Nucleus accumbens (tissue), 56 donors: ENCODE results near the gene CEP55.
A peak's percentile ranks its signal among the peaks of the same experiment; 100 is the strongest.
"Not testable (repeated sequence)": the region's sequence is repeated elsewhere in the genome, so short reads cannot be mapped to it uniquely, and the experiment has no call there.

Experiments
- DNase-seq, 56 donors: peaks; one replicate each; lab custom pipeline; 2025; lab: John Stamatoyannopoulos, UW

Gene CEP55

GRCh38 chr10:93505075-93505474, 8.7 kb downstream of the CEP55 start:
- DNase-seq: no peak

- no peak for DNase-seq
These were observed 13.4 kb downstream of the CEP55 start for GRCh38 chr10:93509816-93510215.

GRCh38 chr10:93512565-93512964, 16.2 kb downstream of the CEP55 start:
- no peak for DNase-seq

GRCh38 chr10:93513091-93513490, 16.7 kb downstream of the CEP55 start:
- no peak for DNase-seq

GRCh38 chr10:93514521-93514920, 18.1 kb downstream of the CEP55 start:
- no peak for DNase-seq

GRCh38 chr10:93515071-93516005, 18.9 kb downstream of the CEP55 start:
- peak in 4 of 56 donors; percentile 4 to 19 (median 9) for DNase-seq

GRCh38 chr10:93516006-93516380, 19.6 kb downstream of the CEP55 start:
- no peak for DNase-seq

- no peak for DNase-seq
These were observed 22.1 kb downstream of the CEP55 start for GRCh38 chr10:93518531-93518930.

- DNase-seq: no peak
These were observed 38.9 kb downstream of the CEP55 start for GRCh38 chr10:93535293-93535692.

GRCh38 chr10:93540871-93541270, 44.5 kb downstream of the CEP55 start:
- not testable (repeated sequence) for DNase-seq

- DNase-seq: peak in 5 of 56 donors; percentile 0 to 16 (median 1)
These were observed 45.3 kb downstream of the CEP55 start for GRCh38 chr10:93541402-93542357.

GRCh38 chr10:93542358-93542791, 46.0 kb downstream of the CEP55 start:
- no peak for DNase-seq

GRCh38 chr10:93546995-93547394, 50.6 kb downstream of the CEP55 start:
- DNase-seq: not testable (repeated sequence)

- DNase-seq: no peak
These were observed 51.1 kb downstream of the CEP55 start for GRCh38 chr10:93547522-93547921.

- DNase-seq: no peak
These were observed 52.1 kb downstream of the CEP55 start for GRCh38 chr10:93548376-93549071.

- no peak for DNase-seq
These were observed 54.2 kb downstream of the CEP55 start for GRCh38 chr10:93550606-93551005.

- no peak for DNase-seq
These were observed 56.4 kb downstream of the CEP55 start for GRCh38 chr10:93552780-93553179.

GRCh38 chr10:93553482-93554315, 57.3 kb downstream of the CEP55 start:
- no peak for DNase-seq

- no peak for DNase-seq
These were observed 57.9 kb downstream of the CEP55 start for GRCh38 chr10:93554316-93554663.
